ENCODE measurements around the gene BRICD5. TPM values are rescaled to one million over a fixed set of nuclear protein-coding genes. Genes with fewer than 3 reads are reported as not detected.

Gene BRICD5
- total and polyA plus RNA-seq, 2 of the 13 experiments (the other 11 are each of a cell fraction or from before 2014, with no cell fraction given), result 1.6 to 5.8 TPM

DNA sequence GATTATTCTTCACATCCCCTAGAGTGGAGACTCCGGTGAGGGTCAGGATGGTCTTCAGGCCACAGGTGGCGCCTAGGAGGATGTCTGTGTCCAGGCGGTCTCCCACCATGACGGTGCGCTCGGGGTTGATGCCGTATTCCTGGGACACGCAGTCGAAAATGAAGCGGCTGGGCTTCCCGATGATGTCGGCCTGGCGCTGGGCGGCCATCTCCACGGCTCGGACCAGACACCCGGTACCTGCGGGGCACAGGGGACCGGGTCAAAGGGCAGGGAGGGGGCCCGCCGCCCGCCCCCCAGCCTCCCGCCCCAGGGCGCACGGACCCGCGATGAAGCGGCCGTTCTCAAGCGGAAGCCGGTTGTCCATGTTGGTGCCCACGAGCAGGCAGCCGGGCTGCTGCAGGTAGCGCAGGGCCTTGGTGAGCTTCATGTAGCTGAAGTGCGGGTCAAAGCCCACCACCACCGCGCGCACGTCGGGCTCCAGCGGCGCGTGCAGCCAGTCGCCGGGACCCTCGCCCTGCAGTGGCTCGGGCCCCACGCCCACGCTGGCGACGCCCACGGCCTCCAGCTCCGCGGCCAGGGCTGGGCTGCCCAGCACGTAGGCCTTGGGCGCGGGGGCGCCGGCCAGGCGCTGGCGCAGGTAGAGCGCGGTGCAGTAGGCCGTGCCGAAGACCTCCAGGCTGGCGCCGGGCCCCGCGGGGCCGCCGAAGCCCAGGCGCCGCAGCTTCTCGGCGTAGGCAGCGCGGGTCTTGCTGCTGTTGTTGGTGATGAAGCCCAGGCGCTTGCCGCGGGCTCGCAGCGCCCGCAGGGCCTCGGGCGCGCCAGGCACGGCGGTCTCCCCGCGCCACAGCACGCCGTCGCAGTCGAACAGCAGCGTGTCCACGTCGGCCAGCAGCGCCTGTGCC is 3.4 kb upstream of the BRICD5 start (continued):
- TF ChIP-seq TBL1XR1 (IDR thresholded peaks at IDR 0.05; ENCODE audit: borderline replicate concordance, low read length, partially characterized antibody) (no peak), MLLT10 (CRISPR knock-in tag; IDR thresholded peaks at IDR 0.05) (no peak), PPARG (CRISPR knock-in tag; conservative IDR thresholded peaks at IDR 0.05) (no peak; the same call in 1 of the 2 replicates), MIXL1 (CRISPR knock-in tag; IDR thresholded peaks at IDR 0.05) (no peak), FIP1L1 (IDR thresholded peaks at IDR 0.05; ENCODE audit: borderline replicate concordance, insufficient read depth, low read depth, low read length) (no peak), ZNF569 (CRISPR knock-in tag; IDR thresholded peaks at IDR 0.05; ENCODE audit: borderline replicate concordance) (no peak), ZSCAN25 (CRISPR knock-in tag; IDR thresholded peaks at IDR 0.05) (no peak), ZSCAN30 (CRISPR knock-in tag; IDR thresholded peaks at IDR 0.05) (no peak), MYNN (CRISPR knock-in tag; IDR thresholded peaks at IDR 0.05; ENCODE audit: low read depth) (no peak), SUZ12 (IDR thresholded peaks at IDR 0.05; ENCODE audit: low read depth, low read length) (no peak), FOSL1 (CRISPR knock-in tag; IDR thresholded peaks at IDR 0.05; ENCODE audit: borderline replicate concordance) (no peak), ZNF709 (CRISPR knock-in tag; IDR thresholded peaks at IDR 0.05) (no peak), GTF3A (CRISPR knock-in tag; conservative IDR thresholded peaks at IDR 0.05) (no peak), KDM4B (CRISPR knock-in tag; IDR thresholded peaks at IDR 0.05) (no peak), ZNF180 (CRISPR knock-in tag; IDR thresholded peaks at IDR 0.05; ENCODE audit: borderline replicate concordance, low read depth) (no peak), ZNF143 (CRISPR knock-in tag; IDR thresholded peaks at IDR 0.05) (no peak), SNAI1 (CRISPR knock-in tag; IDR thresholded peaks at IDR 0.05; ENCODE audit: borderline replicate concordance) (no peak)
- TF ChIP-seq, protein P1, sequence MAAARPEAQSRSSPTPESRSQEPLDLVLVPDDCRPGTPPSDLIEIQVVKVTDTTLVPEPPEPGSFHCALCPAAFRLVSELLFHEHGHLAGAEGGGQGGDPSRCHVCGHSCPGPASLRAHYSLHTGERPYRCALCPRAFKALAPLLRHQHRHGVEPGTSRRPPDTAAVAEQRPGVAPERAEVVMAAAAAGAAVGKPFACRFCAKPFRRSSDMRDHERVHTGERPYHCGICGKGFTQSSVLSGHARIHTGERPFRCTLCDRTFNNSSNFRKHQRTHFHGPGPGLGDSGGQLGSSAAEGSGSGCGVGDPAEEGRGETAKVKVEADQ (CRISPR knock-in tag; IDR thresholded peaks at IDR 0.05; ENCODE audit: borderline replicate concordance), result peak; percentile 78; the same call in 1 of the 2 replicates
- TF ChIP-seq, protein P2, sequence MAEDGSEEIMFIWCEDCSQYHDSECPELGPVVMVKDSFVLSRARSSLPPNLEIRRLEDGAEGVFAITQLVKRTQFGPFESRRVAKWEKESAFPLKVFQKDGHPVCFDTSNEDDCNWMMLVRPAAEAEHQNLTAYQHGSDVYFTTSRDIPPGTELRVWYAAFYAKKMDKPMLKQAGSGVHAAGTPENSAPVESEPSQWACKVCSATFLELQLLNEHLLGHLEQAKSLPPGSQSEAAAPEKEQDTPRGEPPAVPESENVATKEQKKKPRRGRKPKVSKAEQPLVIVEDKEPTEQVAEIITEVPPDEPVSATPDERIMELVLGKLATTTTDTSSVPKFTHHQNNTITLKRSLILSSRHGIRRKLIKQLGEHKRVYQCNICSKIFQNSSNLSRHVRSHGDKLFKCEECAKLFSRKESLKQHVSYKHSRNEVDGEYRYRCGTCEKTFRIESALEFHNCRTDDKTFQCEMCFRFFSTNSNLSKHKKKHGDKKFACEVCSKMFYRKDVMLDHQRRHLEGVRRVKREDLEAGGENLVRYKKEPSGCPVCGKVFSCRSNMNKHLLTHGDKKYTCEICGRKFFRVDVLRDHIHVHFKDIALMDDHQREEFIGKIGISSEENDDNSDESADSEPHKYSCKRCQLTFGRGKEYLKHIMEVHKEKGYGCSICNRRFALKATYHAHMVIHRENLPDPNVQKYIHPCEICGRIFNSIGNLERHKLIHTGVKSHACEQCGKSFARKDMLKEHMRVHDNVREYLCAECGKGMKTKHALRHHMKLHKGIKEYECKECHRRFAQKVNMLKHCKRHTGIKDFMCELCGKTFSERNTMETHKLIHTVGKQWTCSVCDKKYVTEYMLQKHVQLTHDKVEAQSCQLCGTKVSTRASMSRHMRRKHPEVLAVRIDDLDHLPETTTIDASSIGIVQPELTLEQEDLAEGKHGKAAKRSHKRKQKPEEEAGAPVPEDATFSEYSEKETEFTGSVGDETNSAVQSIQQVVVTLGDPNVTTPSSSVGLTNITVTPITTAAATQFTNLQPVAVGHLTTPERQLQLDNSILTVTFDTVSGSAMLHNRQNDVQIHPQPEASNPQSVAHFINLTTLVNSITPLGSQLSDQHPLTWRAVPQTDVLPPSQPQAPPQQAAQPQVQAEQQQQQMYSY (CRISPR knock-in tag; IDR thresholded peaks at IDR 0.05), result 0 out of 2 replicates have a peak, but pooled peaks have one; percentile 32
- TF ChIP-seq, protein P3, sequence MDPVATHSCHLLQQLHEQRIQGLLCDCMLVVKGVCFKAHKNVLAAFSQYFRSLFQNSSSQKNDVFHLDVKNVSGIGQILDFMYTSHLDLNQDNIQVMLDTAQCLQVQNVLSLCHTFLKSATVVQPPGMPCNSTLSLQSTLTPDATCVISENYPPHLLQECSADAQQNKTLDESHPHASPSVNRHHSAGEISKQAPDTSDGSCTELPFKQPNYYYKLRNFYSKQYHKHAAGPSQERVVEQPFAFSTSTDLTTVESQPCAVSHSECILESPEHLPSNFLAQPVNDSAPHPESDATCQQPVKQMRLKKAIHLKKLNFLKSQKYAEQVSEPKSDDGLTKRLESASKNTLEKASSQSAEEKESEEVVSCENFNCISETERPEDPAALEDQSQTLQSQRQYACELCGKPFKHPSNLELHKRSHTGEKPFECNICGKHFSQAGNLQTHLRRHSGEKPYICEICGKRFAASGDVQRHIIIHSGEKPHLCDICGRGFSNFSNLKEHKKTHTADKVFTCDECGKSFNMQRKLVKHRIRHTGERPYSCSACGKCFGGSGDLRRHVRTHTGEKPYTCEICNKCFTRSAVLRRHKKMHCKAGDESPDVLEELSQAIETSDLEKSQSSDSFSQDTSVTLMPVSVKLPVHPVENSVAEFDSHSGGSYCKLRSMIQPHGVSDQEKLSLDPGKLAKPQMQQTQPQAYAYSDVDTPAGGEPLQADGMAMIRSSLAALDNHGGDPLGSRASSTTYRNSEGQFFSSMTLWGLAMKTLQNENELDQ (CRISPR knock-in tag; IDR thresholded peaks at IDR 0.05; ENCODE audit: borderline replicate concordance), result no peak
- TF ChIP-seq, protein P4, sequence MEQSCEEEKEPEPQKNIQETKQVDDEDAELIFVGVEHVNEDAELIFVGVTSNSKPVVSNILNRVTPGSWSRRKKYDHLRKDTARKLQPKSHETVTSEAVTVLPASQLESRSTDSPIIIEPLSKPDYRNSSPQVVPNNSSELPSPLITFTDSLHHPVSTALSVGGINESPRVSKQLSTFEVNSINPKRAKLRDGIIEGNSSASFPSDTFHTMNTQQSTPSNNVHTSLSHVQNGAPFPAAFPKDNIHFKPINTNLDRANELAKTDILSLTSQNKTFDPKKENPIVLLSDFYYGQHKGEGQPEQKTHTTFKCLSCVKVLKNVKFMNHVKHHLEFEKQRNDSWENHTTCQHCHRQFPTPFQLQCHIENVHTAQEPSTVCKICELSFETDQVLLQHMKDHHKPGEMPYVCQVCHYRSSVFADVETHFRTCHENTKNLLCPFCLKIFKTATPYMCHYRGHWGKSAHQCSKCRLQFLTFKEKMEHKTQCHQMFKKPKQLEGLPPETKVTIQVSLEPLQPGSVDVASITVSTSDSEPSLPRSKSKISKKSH (CRISPR knock-in tag; IDR thresholded peaks at IDR 0.05; ENCODE audit: borderline replicate concordance), result no peak
